LNCAP (cell line): ENCODE data around the gene FARS2.

Experiments used
- CTCF ChIP-seq: fragments of 450-650 bp; IDR thresholded peaks from 2 replicates; pipeline ENCODE4 v1.5.1; 2017; ENCODE audit warnings: mild to moderate bottlenecking

Gene FARS2

GRCh38 chr6:5501837-5502236, 240.5 kb downstream of the FARS2 start:
- TF ChIP-seq CTCF = no peak

- no peak for TF ChIP-seq CTCF
Observed at GRCh38 chr6:5504078-5504477, 242.8 kb downstream of the FARS2 start.

GRCh38 chr6:5506149-5506548, 244.8 kb downstream of the FARS2 start:
- no peak for TF ChIP-seq CTCF

GRCh38 chr6:5506597-5506996, 245.3 kb downstream of the FARS2 start:
- no peak for TF ChIP-seq CTCF

- no peak for TF ChIP-seq CTCF
Observed at GRCh38 chr6:5507131-5507681, 245.9 kb downstream of the FARS2 start.

GRCh38 chr6:5509106-5509505, 247.8 kb downstream of the FARS2 start:
- no peak for TF ChIP-seq CTCF

- TF ChIP-seq CTCF = no peak
Observed at GRCh38 chr6:5510331-5511133, 249.2 kb downstream of the FARS2 start.
